HepG2 (cell line): ENCODE measurements around the gene GLUL. TPM values are rescaled to one million over a fixed set of nuclear protein-coding genes. Genes with fewer than 3 reads are reported as not detected.

Experiments used
- polyA plus RNA-seq, 8 experiments: library from polyadenylated mRNA; depleted of rRNA in 3 of 8; stranded (reverse) in 7 of 8; unstranded in 1 of 8; fragments of >200 nt; fragmentation: Illumina TruSeq in 4 of 8; extraction: Trizol in 4 of 8; gene quantifications; 2 replicates each; pipeline versions ENCODE4 v1.2.1 to v1.2.3, GENCODE V29; 2011 to 2016; ENCODE audit warnings: low read depth in 4 of 8, missing spikeins in 1 of 8, mixed read lengths in 1 of 8; ENCODE audit not compliant: insufficient read depth in 1 of 8
- total RNA-seq, 5 experiments: library from RNA; depleted of rRNA; stranded (reverse); fragments of >200 nt; fragmentation: Illumina TruSeq; extraction: Trizol; gene quantifications; 2 replicates each; pipeline ENCODE4 v1.2.3, GENCODE V29; 2016; ENCODE audit warnings: low read depth in 1 of 5

The GLUL gene
- total and polyA plus RNA-seq, 2 of the 13 experiments (the other 11 are each of a cell fraction or from before 2014, with no cell fraction given), result 423 to 827 TPM

Other genes starting within 250 kb of the GLUL start
- not detected in 2 replicates for gene TEDDM1, start 8.9 kb upstream of the GLUL start, total RNA-seq (2016; rRNA removed; fragmentation: Illumina TruSeq; extraction: Trizol)
- gene TEDDM1, start 8.9 kb upstream of the GLUL start, polyA plus RNA-seq (2011; rRNA removed), result not detected in 2 replicates
- not detected in 2 replicates for gene RGSL1, start 58.4 kb upstream of the GLUL start, total RNA-seq (2016; rRNA removed; fragmentation: Illumina TruSeq; extraction: Trizol)
- not detected in 2 replicates for gene RGSL1, start 58.4 kb upstream of the GLUL start, polyA plus RNA-seq (2011; rRNA removed)
- gene RNASEL, start 197.5 kb upstream of the GLUL start, total RNA-seq (2016; rRNA removed; fragmentation: Illumina TruSeq; extraction: Trizol), result 0.13 and 0.20 TPM in 2 replicates
- gene RNASEL, start 197.5 kb upstream of the GLUL start, polyA plus RNA-seq (2011; rRNA removed), result 0.05 and 0.16 TPM in 2 replicates
- gene RGS16, start 212.6 kb upstream of the GLUL start, total RNA-seq (2016; rRNA removed; fragmentation: Illumina TruSeq; extraction: Trizol), result not detected in 2 replicates
- gene RGS16, start 212.6 kb upstream of the GLUL start, polyA plus RNA-seq (2011; rRNA removed), result not detected in 2 replicates